A673 (cell line): ENCODE measurements around the gene TPK1. TPM values are rescaled to one million over a fixed set of nuclear protein-coding genes. Genes with fewer than 3 reads are reported as not detected.

Source experiments
- BruUV-seq: library from RNA; stranded (reverse); fragments of 400-500 nt; replicated peaks from 2 replicates; lab custom pipeline; 2021; lab: Mats Ljungman, UMichigan
- CTCF ChIA-PET: fragments of 300-600 bp; sonication (Branson Sonifier 250); formaldehyde crosslinking; loops from one replicate; lab custom pipeline; 2022; ENCODE audit warnings: antibody characterized with exemption; lab: Charles Lee
- POLR2A ChIA-PET: fragments of 300-600 bp; sonication (Branson Sonifier 250); formaldehyde crosslinking; loops from one replicate; lab custom pipeline; 2022; ENCODE audit warnings: antibody characterized with exemption; ENCODE audit not compliant: low non-redundant PET; lab: Charles Lee
- DNase-seq: peaks from one replicate; pipeline ENCODE4 v3.0.0-alpha.2; 2015; ENCODE audit warnings: low spot score
- H3K27ac ChIP-seq: fragments of 200-600 bp; sonication (generic); 2 replicates; pipeline ENCODE4 v1.5.1; 2016; ENCODE audit warnings: mixed run types, low read depth, mild to moderate bottlenecking, mixed read lengths, antibody characterized with exemption, low read length; ENCODE audit not compliant: poor library complexity, severe bottlenecking
- H3K27me3 ChIP-seq: fragments of 200-600 bp; sonication (generic); replicated peaks from 2 replicates; pipeline ENCODE4 v1.6.1; 2017; ENCODE audit warnings: mixed run types, low read depth, mild to moderate bottlenecking, mixed read lengths, antibody characterized with exemption, low read length; ENCODE audit not compliant: insufficient read depth, poor library complexity
- H3K36me3 ChIP-seq: fragments of 200-600 bp; sonication (generic); 2 replicates; pipeline ENCODE4 v1.6.1; 2016; ENCODE audit warnings: mixed run types, mild to moderate bottlenecking, mixed read lengths, antibody characterized with exemption, low read length; ENCODE audit not compliant: insufficient read depth, poor library complexity, severe bottlenecking
- H3K4me1 ChIP-seq: fragments of 200-600 bp; sonication (generic); 2 replicates; pipeline ENCODE4 v1.6.1; 2017; ENCODE audit warnings: mixed run types, mild to moderate bottlenecking, mixed read lengths, antibody characterized with exemption, low read length; ENCODE audit not compliant: insufficient read depth, poor library complexity, severe bottlenecking
- H3K4me3 ChIP-seq: fragments of 200-600 bp; sonication (generic); 2 replicates; pipeline ENCODE4 v1.5.1; 2016; ENCODE audit warnings: low read depth, mixed run types, mild to moderate bottlenecking, mixed read lengths, low read length; ENCODE audit not compliant: poor library complexity, severe bottlenecking
- H3K9me3 ChIP-seq: fragments of 200-600 bp; sonication (generic); 2 replicates; pipeline ENCODE4 v1.6.1; 2016; ENCODE audit warnings: mixed run types, low read depth, mild to moderate bottlenecking, mixed read lengths, antibody characterized with exemption, low read length; ENCODE audit not compliant: poor library complexity, severe bottlenecking
- EZH2 ChIP-seq: fragments of 200-600 bp; sonication (generic); IDR thresholded peaks from 2 replicates; pipeline ENCODE4 v1.6.1; 2017; ENCODE audit warnings: borderline replicate concordance, low read depth, mild to moderate bottlenecking, mixed read lengths, antibody characterized with exemption, low read length; ENCODE audit not compliant: poor library complexity, severe bottlenecking
- intact Hi-C: fragments of 100-400 bp; cut with micrococcal nuclease; formaldehyde crosslinking; loops from one replicate; pipeline ENCODE4 v1.10.0; 2022; ENCODE audit not compliant: unreplicated experiment
- total RNA-seq: library from RNA; stranded (reverse); gene quantifications from 2 replicates; pipeline ENCODE4 v1.2.3, GENCODE V29; 2021
- TF ChIP-seq, protein P1 (sequence below): fragments of 300-800, 200-600 bp; sonication (generic); conservative IDR thresholded peaks from 2 replicates; pipeline ENCODE4 v1.5.1; 2017; ENCODE audit warnings: low read depth, mild to moderate bottlenecking, antibody characterized with exemption, low read length, moderate library complexity, mixed read lengths

TPK1 gene
- total RNA-seq, 1 experiment from 2014 or later, result 3.5 TPM

DNA sequence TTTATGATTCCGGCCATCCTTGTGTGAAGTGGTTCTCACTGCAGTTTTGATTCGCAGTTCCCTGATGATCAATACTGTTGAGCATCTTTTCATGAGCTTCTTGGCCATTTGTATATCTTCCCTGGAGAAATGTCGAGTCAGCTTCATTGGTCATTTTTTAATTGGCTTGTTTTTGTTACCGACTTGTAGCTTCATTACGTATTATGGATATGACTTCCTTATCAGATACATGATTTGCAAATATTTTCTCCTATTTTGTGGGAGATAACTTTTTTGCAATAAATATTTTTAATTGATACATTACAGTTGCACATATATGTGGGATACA lies 27.4 kb upstream of the TPK1 start:
- Histone ChIP-seq H3K27ac (no peak overlapping the region), H3K4me1 (no peaks in the 10 kb centered on the region), H3K4me3 (no peak overlapping the region), H3K27me3 (no peaks in the 10 kb centered on the region), H3K36me3 (no peaks in the 10 kb centered on the region), H3K9me3 (no peaks in the 10 kb centered on the region)
- intact Hi-C loops, result no loop called here
- ChIA-PET POLR2A (no interaction called here), CTCF (no interaction called here)
- TF ChIP-seq EZH2, result no peak
- TF ChIP-seq, protein P1, sequence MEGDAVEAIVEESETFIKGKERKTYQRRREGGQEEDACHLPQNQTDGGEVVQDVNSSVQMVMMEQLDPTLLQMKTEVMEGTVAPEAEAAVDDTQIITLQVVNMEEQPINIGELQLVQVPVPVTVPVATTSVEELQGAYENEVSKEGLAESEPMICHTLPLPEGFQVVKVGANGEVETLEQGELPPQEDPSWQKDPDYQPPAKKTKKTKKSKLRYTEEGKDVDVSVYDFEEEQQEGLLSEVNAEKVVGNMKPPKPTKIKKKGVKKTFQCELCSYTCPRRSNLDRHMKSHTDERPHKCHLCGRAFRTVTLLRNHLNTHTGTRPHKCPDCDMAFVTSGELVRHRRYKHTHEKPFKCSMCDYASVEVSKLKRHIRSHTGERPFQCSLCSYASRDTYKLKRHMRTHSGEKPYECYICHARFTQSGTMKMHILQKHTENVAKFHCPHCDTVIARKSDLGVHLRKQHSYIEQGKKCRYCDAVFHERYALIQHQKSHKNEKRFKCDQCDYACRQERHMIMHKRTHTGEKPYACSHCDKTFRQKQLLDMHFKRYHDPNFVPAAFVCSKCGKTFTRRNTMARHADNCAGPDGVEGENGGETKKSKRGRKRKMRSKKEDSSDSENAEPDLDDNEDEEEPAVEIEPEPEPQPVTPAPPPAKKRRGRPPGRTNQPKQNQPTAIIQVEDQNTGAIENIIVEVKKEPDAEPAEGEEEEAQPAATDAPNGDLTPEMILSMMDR, result no peak
- no TSS peak for BruUV-seq
- no peak for DNase-seq

DNA sequence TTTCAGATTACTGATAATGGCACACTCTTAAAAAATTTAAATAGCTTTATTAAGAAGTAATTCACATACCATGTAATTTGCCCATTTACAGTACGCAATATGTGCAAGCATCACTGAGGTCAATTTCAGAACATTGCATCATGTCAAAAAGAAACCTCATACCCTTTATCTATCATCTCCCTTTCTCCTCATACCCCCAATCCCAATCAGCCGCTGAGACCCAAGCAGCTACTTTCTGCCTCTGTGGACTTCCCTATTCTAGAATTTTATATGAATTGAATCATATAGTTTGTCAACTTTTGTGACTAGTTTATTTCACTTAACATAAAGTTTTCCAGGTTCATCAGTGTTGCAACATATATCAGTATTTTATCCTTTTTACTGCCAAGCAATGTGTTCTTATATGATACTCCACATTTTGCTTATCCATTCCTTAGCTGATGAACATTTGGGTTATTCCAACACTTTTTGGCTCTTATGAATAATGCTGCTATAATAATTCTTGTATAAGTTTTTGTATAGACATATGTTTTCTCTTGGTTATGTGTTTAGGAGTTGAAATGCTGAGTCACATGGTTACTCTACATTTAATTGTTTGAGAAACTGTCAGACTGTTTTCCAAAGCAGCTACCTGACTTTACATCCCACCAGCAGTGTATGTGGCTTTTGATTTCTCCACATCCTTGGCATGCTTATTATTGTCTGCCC lies 26.9 kb upstream of the TPK1 start:
- TF ChIP-seq, protein P1, result no peak
- no peak for TF ChIP-seq EZH2
- Histone ChIP-seq H3K27ac (no peak overlapping the region), H3K36me3 (no peaks in the 10 kb centered on the region), H3K9me3 (no peaks in the 10 kb centered on the region), H3K27me3 (no peaks in the 10 kb centered on the region), H3K4me1 (no peaks in the 10 kb centered on the region), H3K4me3 (no peak overlapping the region)
- BruUV-seq, result no TSS peak
- DNase-seq, result no peak
- intact Hi-C loops, result no loop called here
- ChIA-PET POLR2A (no interaction called here), CTCF (no interaction called here)

DNA sequence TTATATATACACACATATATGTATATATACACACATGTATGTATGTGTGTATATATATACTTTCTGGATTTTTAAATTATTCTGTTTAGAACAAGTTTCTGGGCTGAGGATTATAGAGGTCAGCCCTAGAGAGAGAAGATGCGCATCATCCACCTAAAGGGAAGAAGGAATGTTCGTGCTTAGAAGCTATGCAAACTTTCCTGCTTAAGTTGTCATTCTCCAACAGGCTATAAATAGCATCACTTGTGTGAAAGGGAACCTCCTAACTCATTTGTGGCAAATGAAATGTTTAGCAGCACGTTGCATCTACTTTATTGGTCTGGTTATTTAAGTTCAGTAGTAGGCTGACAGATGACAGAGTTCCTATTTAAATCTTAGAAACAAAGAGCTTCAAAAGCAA lies 23.9 kb upstream of the TPK1 start:
- ChIA-PET CTCF (no interaction called here), POLR2A (no interaction called here)
- Histone ChIP-seq H3K4me3 (no peak overlapping the region), H3K36me3 (no peaks in the 10 kb centered on the region), H3K27ac (no peak overlapping the region), H3K27me3 (peaks cover 2% of the 10 kb centered on the region), H3K9me3 (no peaks in the 10 kb centered on the region), H3K4me1 (no peaks in the 10 kb centered on the region)
- no peak for DNase-seq
- no peak for TF ChIP-seq EZH2
- TF ChIP-seq, protein P1, result no peak
- intact Hi-C loops, result loop anchor here (5.0 to 10.0 kb wide), 2 partner anchors 175 to 1223 kb away; no protein-coding TSS in a partner anchor
- no TSS peak for BruUV-seq
